ENCODE measurements around the gene ST3GAL2. TPM values are rescaled to one million over a fixed set of nuclear protein-coding genes. Genes with fewer than 3 reads are reported as not detected.

Gene ST3GAL2
- total and polyA plus RNA-seq, 5 experiments from 2014 or later, result 14.6 to 31.9 (median 23.4) TPM

DNA sequence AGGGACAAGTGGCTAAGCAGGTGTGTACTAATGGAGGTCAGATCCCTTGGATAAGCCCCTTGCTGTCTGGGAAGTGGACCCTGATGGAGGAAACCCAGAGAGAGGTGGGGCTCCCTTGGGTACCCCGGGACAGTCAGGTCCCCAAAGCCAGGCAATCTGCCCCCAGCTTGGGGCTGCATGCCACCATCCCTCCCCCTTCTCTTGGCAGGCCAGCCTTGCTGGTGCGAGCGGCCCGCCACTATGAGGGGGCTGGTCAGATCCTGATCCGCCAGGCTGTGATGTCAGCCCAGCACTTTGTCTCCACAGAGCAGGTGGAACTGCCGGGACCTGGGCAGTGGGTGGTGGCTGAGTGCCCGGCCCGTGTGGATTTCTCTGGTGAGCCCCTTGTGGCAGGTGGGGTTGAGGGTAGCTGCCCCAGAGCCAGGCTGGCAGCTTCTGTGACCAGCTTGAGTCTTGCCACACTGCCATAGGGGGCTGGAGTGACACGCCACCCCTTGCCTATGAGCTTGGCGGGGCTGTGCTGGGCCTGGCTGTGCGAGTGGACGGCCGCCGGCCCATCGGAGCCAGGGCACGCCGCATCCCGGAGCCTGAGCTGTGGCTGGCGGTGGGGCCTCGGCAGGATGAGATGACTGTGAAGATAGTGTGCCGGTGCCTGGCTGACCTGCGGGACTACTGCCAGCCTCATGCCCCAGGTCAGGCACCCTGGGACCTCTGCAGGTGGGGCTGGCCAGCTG is 35.6 kb upstream of the ST3GAL2 start:
- POLR2A ChIA-PET, result no interaction called here

DNA sequence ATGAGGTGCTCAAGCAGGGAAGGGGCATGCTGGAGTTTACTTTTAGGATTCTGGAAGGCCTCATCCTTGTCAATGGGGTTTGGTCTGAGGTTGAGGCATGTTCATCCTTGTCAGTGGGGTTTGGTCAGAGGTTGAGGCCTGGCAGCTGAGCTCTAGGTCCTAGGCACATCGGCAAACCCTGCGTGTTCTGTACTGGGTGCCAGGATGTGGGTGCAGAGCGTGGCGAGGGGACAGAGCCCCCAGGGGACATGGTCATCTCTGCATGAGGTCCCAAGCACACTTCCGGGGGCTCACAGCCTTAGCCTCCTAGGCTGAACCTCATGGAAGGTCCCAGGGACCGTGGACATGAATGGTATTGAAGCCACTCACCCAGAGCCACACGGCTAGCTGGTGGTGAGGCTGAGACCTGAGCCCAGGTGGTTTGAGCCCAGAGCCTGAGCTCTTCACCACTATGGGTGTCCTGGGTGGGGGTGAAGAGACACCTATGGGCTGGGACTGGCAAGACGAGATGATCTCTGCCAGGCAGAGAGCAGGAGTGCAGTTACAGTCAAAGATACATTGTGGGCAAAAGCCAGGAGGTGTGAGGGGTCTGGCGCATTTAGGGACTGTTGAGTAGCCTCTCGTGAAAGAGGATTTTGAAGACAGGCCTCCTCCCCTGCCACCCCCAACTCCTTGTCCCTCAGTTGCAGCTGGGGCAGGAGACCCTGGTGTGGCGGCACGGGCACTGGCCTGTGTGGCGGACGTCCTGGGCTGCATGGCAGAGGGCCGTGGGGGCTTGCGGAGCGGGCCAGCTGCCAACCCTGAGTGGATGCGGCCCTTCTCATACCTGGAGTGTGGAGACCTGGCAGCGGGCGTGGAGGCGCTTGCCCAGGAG is 34.8 kb upstream of the ST3GAL2 start:
- Mint-ChIP-seq H3K27ac (peak overlapping the region in 2 of 10 donors; percentile 40 to 60), H3K4me3 (no peak overlapping the region), H3K27me3 (no peaks in the 10 kb centered on the region), H3K4me1 (peaks cover 0 to 6% (median under 1%) of the 10 kb centered on the region in 4 donors), H3K9me3 (no peaks in the 10 kb centered on the region), H3K36me3 (peaks cover 0 to 10% (median 0%) of the 10 kb centered on the region in 3 donors)
- no peak for DNase-seq
- ATAC-seq, result no peak
- POLR2A ChIA-PET, result no interaction called here

More for the DNA sequence above, 35.6 kb upstream of the ST3GAL2 start:
- H3K4me3 Mint-ChIP-seq, result no peak overlapping the region
- peaks cover 0 to 5% (median 2%) of the 10 kb centered on the region in 4 donors for H3K4me1 Mint-ChIP-seq
- peaks cover 0 to 7% (median 0%) of the 10 kb centered on the region in 3 donors for H3K36me3 Mint-ChIP-seq
- no peaks in the 10 kb centered on the region for H3K27me3 Mint-ChIP-seq
- H3K9me3 Mint-ChIP-seq, result no peaks in the 10 kb centered on the region
- no peak for DNase-seq
- ATAC-seq, result no peak
- H3K27ac Mint-ChIP-seq, result no peak overlapping the region

DNA sequence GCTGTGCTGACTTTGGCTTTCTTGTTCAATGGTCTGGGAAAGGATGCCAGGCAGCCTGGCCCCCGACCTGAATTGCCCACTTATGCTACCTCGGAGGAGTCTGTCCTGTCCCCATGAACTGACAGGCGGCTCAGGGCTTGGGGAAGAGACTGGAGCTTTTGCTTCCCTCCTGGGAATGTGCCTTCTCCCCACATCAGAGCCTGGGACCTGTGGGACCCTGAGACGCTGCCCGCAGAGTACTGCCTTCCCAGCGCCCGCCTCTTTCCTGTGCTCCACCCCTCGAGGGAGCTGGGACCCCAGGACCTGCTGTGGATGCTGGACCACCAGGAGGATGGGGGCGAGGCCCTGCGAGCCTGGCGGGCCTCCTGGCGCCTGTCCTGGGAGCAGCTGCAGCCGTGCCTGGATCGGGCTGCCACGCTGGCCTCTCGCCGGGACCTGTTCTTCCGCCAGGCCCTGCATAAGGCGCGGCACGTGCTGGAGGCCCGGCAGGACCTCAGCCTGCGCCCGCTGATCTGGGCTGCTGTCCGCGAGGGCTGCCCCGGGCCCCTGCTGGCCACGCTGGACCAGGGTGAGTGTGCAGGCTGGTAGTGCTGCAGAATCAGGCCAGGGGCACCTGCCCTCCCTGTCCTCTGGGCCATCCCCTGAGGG is 34.0 kb upstream of the ST3GAL2 start:
- POLR2A ChIA-PET, result interaction anchor here (0.6 kb wide), 1 partner anchor 103 kb away, joined by 7 read pairs; no protein-coding TSS in a partner anchor
- DNase-seq (no peak), ATAC-seq (no peak)
- Mint-ChIP-seq H3K36me3 (peaks cover 0 to 10% (median 0%) of the 10 kb centered on the region in 3 donors), H3K4me1 (peaks cover 0 to 4% (median 0%) of the 10 kb centered on the region in 4 donors), H3K27me3 (no peaks in the 10 kb centered on the region), H3K4me3 (no peak overlapping the region), H3K27ac (no peak overlapping the region), H3K9me3 (no peaks in the 10 kb centered on the region)

DNA sequence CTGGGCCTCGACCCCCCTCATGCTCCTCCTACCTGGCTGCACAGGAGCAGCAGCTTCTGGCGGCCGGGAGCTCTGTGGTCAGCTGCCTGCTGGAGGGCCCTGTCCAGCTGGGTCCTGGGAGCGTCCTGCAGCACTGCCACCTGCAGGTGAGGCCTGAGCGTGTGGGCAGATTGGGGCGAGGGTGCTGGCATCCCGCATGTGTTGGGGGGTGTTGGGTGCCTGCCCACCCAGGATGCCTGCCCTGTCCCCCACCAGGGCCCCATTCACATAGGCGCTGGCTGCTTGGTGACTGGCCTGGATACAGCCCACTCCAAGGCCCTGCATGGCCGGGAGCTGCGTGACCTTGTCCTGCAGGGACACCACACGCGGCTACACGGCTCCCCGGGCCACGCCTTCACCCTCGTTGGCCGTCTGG is 32.0 kb upstream of the ST3GAL2 start:
- POLR2A ChIA-PET, result interaction anchor here (1.1 kb wide), 1 partner anchor 12 kb away, joined by 8 read pairs; no protein-coding TSS in a partner anchor
- Mint-ChIP-seq H3K9me3 (no peaks in the 10 kb centered on the region), H3K36me3 (peaks cover 0 to 11% (median 0%) of the 10 kb centered on the region in 3 donors), H3K27ac (peak overlapping the region in 1 of 10 donors; percentile 71), H3K27me3 (no peaks in the 10 kb centered on the region), H3K4me1 (peaks cover 0 to 5% (median 0%) of the 10 kb centered on the region in 4 donors), H3K4me3 (no peak overlapping the region)
- DNase-seq, result no peak
- no peak for ATAC-seq

DNA sequence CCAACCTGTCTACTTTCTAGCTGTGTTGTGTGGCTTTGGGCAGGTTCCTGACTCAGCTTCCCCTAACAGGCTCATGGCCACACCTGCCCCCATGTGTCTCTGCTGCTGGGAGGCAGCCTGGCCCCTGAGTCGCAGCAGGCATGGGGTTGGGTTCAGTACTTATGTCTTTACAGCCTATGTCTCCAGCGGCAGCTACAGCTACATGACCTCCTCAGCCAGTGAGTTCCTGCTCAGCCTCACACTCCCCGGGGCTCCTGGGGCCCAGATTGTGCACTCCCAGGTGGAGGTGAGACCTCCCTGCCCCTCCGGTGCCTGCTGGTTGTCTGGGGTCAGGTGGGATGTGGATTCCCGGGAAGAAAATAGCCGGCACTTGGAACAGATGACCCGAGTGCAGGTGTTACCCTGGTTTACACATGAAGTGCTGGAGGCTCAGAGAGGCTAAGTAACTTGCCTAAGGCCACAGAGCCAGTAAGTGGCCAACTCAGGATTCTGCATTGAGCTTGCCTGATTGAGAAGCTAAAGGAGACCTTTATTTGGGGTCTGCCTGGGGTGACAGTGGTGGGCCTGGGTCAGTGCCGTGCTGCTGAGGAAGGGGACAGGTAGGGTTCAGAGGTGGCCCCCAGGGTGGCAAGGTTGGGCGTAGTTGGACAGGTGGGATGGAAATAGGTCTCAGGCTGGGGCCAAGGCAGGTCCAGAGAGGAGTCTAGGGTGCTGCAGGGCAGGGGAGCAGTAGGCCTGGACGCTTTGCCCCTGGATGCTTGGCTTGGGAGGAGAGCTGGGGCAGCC is 31.4 kb upstream of the ST3GAL2 start:
- Mint-ChIP-seq H3K27ac (peak overlapping the region in 2 of 10 donors; percentile 71 to 86), H3K27me3 (no peaks in the 10 kb centered on the region), H3K4me1 (peaks cover 0 to 5% (median 0%) of the 10 kb centered on the region in 4 donors), H3K4me3 (no peak overlapping the region), H3K9me3 (no peaks in the 10 kb centered on the region), H3K36me3 (peaks cover 0 to 12% (median 0%) of the 10 kb centered on the region in 3 donors)
- POLR2A ChIA-PET, result interaction anchor here (1.1 kb wide), 1 partner anchor 11 kb away, joined by 8 read pairs; no protein-coding TSS in a partner anchor
- DNase-seq (no peak), ATAC-seq (no peak)

DNA sequence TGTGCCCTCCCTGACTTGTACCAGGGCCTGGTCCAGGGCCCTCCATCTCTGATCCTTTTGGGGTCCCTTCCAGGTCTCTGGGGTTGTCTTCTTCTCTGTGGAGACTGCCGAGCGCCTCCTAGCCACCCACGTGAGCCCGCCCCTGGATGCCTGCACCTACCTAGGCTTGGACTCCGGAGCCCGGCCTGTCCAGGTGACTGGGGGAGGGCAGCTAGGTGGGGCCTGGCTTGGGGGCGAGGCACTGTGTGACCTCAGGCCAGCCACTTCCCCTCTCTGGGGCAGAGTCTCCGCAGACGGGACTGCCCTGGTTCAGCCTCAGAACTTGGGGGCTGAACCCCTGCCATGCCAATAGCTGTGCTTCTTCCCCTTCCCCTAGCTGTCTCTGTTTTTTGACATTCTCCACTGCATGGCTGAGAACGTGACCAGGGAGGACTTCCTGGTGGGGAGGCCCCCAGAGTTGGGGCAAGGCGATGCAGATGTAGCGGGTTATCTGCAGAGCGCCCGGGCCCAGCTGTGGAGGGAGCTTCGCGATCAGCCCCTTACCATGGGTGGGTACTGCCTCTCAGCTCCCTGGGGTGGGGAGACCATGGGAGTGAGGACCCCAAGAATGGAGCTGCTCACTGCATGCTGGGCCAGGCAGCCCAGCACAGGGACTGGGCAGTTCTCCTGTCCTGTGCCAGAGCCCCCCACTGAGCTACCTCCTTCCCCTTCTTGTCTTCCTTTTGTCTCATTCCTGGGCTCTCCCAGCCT is 30.1 kb upstream of the ST3GAL2 start:
- H3K4me1 Mint-ChIP-seq, result peaks cover 0 to 5% (median 0%) of the 10 kb centered on the region in 4 donors
- H3K9me3 Mint-ChIP-seq, result no peaks in the 10 kb centered on the region
- POLR2A ChIA-PET, result interaction anchor here (1.1 kb wide), 1 partner anchor 104 kb away, joined by 3 read pairs; no protein-coding TSS in a partner anchor
- H3K27ac Mint-ChIP-seq, result peak overlapping the region in 2 of 10 donors; percentile 55 to 70
- DNase-seq (no peak), ATAC-seq (no peak)
- H3K36me3 Mint-ChIP-seq, result peaks cover 0 to 21% (median 0%) of the 10 kb centered on the region in 3 donors
- H3K4me3 Mint-ChIP-seq, result no peak overlapping the region
- H3K27me3 Mint-ChIP-seq, result no peaks in the 10 kb centered on the region

DNA sequence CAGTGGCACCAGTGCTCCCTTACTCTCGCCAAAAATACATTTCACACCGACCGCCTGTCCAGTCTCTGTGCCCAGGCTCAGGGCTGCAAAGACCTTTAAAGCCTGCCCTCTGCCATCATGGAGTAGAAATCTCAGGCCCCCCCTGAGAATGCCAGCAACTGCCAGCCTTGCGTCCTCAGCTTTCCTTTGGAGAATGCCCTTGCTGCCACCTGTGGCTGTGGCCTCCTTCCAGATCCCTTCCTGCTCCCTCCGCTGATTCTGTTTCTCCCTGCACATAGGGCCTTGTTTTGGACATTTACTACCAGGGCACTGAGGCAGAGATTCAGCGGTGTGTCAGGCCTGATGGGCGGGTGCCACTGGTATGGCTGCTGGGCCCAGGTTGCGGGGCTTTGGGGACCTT is 28.7 kb upstream of the ST3GAL2 start:
- H3K27ac Mint-ChIP-seq, result peak overlapping the region in 2 of 10 donors; percentile 4 to 44
- POLR2A ChIA-PET, result interaction anchor here (0.6 kb wide), 1 partner anchor 82 kb away, joined by 5 read pairs; no protein-coding TSS in a partner anchor
- no peak overlapping the region for H3K4me3 Mint-ChIP-seq

DNA sequence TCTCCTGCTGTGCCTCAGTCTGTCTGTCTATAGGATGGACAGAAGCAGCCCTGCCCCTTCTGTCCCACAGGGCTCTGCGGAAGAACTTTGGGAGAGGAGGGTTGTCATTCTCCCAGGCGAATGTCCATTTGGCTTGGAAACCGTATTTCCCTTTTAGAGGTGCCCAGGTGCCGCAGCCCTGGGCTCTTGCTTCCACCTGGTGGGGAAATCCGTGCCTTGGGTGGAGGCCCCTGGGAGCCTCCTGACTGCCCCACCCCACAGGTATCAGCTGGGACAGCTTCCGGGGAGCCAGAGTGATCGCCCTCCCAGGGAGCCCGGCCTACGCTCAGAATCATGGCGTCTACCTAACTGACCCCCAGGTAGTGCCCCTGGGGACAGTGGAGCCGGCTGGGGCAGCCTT is 28.2 kb upstream of the ST3GAL2 start:
- DNase-seq, result no peak
- H3K9me3 Mint-ChIP-seq, result no peaks in the 10 kb centered on the region
- no peak for ATAC-seq
- H3K4me3 Mint-ChIP-seq, result no peak overlapping the region
- POLR2A ChIA-PET, result no interaction called here
- H3K36me3 Mint-ChIP-seq, result peaks cover 0 to 24% (median 0%) of the 10 kb centered on the region in 3 donors
- no peaks in the 10 kb centered on the region for H3K27me3 Mint-ChIP-seq
- H3K4me1 Mint-ChIP-seq, result peaks cover 0 to 5% (median 0%) of the 10 kb centered on the region in 4 donors
- H3K27ac Mint-ChIP-seq, result no peak overlapping the region

More for the DNA sequence above, 28.7 kb upstream of the ST3GAL2 start:
- no peaks in the 10 kb centered on the region for H3K9me3 Mint-ChIP-seq
- no peak for ATAC-seq
- peaks cover 0 to 25% (median 0%) of the 10 kb centered on the region in 3 donors for H3K36me3 Mint-ChIP-seq
- H3K27me3 Mint-ChIP-seq, result no peaks in the 10 kb centered on the region
- peaks cover 0 to 5% (median 0%) of the 10 kb centered on the region in 4 donors for H3K4me1 Mint-ChIP-seq
- no peak for DNase-seq

DNA sequence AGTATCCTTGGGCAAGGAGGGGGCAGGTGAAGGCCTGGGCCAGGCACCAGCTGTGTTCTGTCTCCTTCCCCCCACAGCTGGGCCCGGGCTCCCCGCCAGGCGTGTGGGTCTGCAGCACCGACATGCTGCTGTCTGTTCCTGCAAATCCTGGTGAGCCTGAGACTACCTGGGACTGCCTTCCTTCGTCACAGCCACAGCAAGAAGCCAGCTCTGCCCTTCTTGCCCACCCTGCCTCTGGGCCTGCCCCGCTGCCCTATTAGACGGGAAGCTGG is 27.8 kb upstream of the ST3GAL2 start:
- Mint-ChIP-seq H3K4me1 (peaks cover 0 to 5% (median 0%) of the 10 kb centered on the region in 4 donors), H3K36me3 (peaks cover 0 to 24% (median 0%) of the 10 kb centered on the region in 3 donors), H3K27ac (no peak overlapping the region), H3K4me3 (no peak overlapping the region), H3K9me3 (no peaks in the 10 kb centered on the region), H3K27me3 (no peaks in the 10 kb centered on the region)
- DNase-seq (no peak), ATAC-seq (no peak)
- POLR2A ChIA-PET, result no interaction called here

DNA sequence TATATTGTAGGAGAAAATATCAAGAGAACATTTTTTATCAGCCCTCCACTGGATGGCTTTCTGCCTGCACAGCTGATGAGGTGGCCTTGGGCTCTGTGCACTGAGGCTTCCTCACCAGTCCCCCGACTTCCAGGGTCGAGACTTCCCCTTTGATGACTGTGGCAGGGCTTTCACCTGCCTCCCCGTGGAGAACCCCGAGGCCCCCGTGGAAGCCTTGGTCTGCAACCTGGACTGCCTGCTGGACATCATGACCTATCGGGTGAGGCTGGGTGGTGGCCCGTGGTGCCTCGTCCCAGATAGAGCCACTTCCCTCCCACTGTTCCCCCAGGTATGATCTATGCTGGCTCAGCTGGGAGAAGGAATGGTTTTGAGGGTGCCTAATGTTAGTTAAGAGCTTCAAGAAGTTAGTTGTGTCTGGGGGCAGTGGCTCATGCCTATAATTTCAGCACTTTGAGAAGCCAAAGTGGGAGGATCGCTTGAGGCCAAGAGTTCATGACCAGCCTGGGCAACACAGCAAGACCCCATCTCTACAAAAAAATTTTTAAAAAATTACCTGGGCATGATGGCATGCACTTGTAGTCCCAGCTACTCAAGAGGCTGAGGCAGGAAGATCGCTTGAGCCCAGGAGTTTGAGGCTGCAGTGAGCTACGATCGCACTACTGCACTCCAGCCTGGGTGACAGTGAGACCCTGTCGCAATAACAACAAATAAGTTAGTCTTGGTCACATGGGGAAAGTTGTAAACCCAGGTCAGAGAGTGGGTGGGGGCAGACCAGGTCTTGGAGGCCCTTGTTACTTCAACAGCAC is 27.3 kb upstream of the ST3GAL2 start:
- H3K9me3 Mint-ChIP-seq, result no peaks in the 10 kb centered on the region
- peak overlapping the region in 1 of 10 donors; percentile 15 for H3K27ac Mint-ChIP-seq
- H3K4me3 Mint-ChIP-seq, result no peak overlapping the region
- POLR2A ChIA-PET, result no interaction called here
- H3K36me3 Mint-ChIP-seq, result peaks cover 0 to 24% (median 0%) of the 10 kb centered on the region in 3 donors
- DNase-seq, result no peak
- H3K27me3 Mint-ChIP-seq, result no peaks in the 10 kb centered on the region
- H3K4me1 Mint-ChIP-seq, result peaks cover 0 to 5% (median 0%) of the 10 kb centered on the region in 4 donors
- ATAC-seq, result no peak

DNA sequence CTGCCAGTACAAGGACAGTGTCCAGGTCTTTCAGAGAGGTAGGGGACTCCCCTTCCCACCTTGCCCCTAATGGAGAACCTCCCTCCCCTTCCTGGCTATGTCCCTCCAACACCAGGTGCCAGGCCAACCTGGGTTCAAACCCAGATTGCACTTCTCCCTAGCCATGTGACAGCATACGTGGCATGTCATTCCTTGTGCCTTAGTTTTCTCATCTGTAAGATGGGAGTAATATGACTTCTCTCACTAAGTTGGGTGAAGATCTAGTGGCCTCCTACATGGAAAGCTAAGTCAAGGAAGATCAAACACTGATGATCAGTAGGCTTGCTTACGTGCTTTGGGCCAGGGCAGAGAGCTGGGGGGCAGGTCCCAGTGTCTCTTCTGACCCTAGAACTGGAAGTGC is 24.3 kb upstream of the ST3GAL2 start:
- peaks cover 0 to 22% (median 0%) of the 10 kb centered on the region in 3 donors for H3K36me3 Mint-ChIP-seq
- no peak overlapping the region for H3K27ac Mint-ChIP-seq
- H3K9me3 Mint-ChIP-seq, result no peaks in the 10 kb centered on the region
- peaks cover 0 to 3% (median under 1%) of the 10 kb centered on the region in 4 donors for H3K4me1 Mint-ChIP-seq
- POLR2A ChIA-PET, result no interaction called here
- no peaks in the 10 kb centered on the region for H3K27me3 Mint-ChIP-seq
- ATAC-seq (no peak), DNase-seq (no peak)
- H3K4me3 Mint-ChIP-seq, result no peak overlapping the region

Measured in naive thymus-derived CD8-positive, alpha-beta T cell (primary cell).